Kidney epithelial cell (primary cell): ENCODE results near the gene POU2AF1. TPM values are rescaled to one million over a fixed set of nuclear protein-coding genes. Genes with fewer than 3 reads are reported as not detected.

Experiments used
- DNase-seq: peaks from one replicate; pipeline ENCODE4 v3.0.0-alpha.2; 2010; ENCODE audit warnings: low read depth
- H3K27me3 ChIP-seq: 2 replicates; pipeline ENCODE4 v1.6.0; 2011; ENCODE audit warnings: low read length; ENCODE audit not compliant: control insufficient read depth, insufficient read depth
- H3K36me3 ChIP-seq: 2 replicates; pipeline ENCODE4 v1.5.1; 2011; ENCODE audit warnings: low read length; ENCODE audit not compliant: control insufficient read depth, insufficient read depth
- H3K4me3 ChIP-seq: 2 replicates; pipeline ENCODE4 v1.5.1; 2011; ENCODE audit warnings: low read depth, mild to moderate bottlenecking, control low read depth, low read length
- CTCF ChIP-seq: IDR thresholded peaks from 2 replicates; pipeline ENCODE4 v1.5.1; 2011; ENCODE audit warnings: mild to moderate bottlenecking, moderate library complexity, low read length, control low read depth, inconsistent platforms; ENCODE audit not compliant: insufficient read depth, poor library complexity, severe bottlenecking
- total RNA-seq: library from RNA; depleted of rRNA; stranded (reverse); fragments of >200 nt; gene quantifications from 2 replicates; pipeline ENCODE4 v1.2.3, GENCODE V29; 2015

The POU2AF1 gene
- total RNA-seq, 1 donor from 2014 or later = not detected

GRCh38 chr11:111372538-111372937, 6.5 kb downstream of the POU2AF1 start:
- Histone ChIP-seq H3K27me3 (no peaks in the 10 kb centered on the region), H3K36me3 (no peaks in the 10 kb centered on the region), H3K4me3 (no peak overlapping the region)
- DNase-seq = no peak
- TF ChIP-seq CTCF = no peak

GRCh38 chr11:111370902-111371578, 8.0 kb downstream of the POU2AF1 start:
- Histone ChIP-seq H3K27me3 (no peaks in the 10 kb centered on the region), H3K36me3 (no peaks in the 10 kb centered on the region), H3K4me3 (no peak overlapping the region)
- no peak for TF ChIP-seq CTCF
- no peak for DNase-seq

- no peak overlapping the region for H3K4me3 ChIP-seq
- no peaks in the 10 kb centered on the region for H3K36me3 ChIP-seq
- DNase-seq = no peak
- TF ChIP-seq CTCF = no peak
- H3K27me3 ChIP-seq = no peaks in the 10 kb centered on the region
These were observed 8.7 kb downstream of the POU2AF1 start for GRCh38 chr11:111370270-111370901.

DNA sequence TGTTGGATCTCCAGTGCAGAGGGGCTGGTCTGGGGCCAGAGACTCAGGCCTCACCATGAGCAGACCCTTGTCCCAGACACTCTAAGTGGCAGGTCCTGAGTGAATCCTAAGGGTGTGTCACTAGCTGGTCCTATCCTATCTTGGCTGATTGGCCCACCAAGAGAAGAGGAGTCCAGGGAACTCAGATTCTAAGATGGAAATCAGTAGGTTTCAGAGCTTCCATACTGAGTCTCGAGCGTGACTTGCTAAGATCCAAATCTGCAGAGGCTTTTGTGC, 10.9 kb downstream of the POU2AF1 start:
- no peak for TF ChIP-seq CTCF
- H3K27me3 ChIP-seq = no peaks in the 10 kb centered on the region
- no peak overlapping the region for H3K4me3 ChIP-seq
- no peaks in the 10 kb centered on the region for H3K36me3 ChIP-seq
- DNase-seq = no peak

DNA sequence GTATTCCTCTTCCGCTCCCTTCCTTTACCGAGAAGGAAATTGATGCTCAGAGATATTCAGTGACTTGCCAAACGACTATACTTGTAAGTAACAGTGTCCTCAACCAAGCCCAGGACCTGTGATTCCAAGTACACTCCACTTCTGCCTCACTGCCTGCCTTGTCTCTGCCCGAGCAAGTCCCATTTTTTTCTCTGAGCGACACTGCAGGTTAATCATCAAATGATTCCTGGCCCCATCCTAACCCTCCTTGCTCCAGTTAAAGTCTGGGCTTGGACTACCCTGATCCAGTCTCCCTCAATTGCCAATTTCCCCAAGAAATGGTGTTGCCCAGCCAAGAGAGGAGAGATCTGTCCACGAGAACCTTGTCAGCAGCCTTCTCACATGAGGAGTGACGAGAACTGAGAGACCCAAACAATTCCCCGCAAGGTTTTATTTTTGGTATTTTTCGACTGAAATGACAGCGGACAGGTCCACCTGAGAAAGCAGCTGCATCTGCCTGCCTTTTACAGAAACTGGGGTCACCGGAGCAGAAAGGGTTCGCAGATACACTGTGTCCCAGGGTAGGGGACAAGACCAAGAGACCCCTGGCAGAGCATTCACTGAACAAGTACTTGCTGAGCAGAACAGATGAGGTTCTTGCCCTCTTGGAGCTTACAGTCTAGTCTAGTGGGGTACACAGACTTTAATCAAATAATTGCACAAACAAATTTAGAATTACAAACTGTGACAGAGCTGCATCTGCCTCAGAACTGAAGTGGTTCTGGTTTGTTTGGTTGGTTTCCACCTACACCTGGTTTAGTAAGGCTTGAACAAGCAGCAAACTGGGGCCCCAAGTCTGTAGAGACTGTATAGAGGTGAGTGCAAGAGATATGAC, 11.4 kb downstream of the POU2AF1 start:
- DNase-seq = no peak
- Histone ChIP-seq H3K27me3 (no peaks in the 10 kb centered on the region), H3K4me3 (no peak overlapping the region), H3K36me3 (no peaks in the 10 kb centered on the region)
- no peak for TF ChIP-seq CTCF
